Tibial nerve (tissue), 4 donors: ENCODE results near the gene LRRC42. TPM values are rescaled to one million over a fixed set of nuclear protein-coding genes. Genes with fewer than 3 reads are reported as not detected.

Experiments
- DNase-seq, 2 donors: peaks; one replicate each; pipeline ENCODE4 v3.0.0-alpha.2; 2019; ENCODE audit warnings: low spot score in 2 of 2
- H3K27ac ChIP-seq, 4 donors: fragments of 200-600 bp; sonication (generic) in 3 of 4; one replicate each; pipeline ENCODE4 v1.5.1; 2017 to 2019; ENCODE audit warnings: mild to moderate bottlenecking in 1 of 4
- H3K27me3 ChIP-seq, 2 donors: fragments of 200-600 bp; sonication (generic) in 1 of 2; one replicate each; pipeline versions ENCODE4 v1.5.1 to v1.6.0; 2017 to 2019
- H3K36me3 ChIP-seq, 3 donors: fragments of 200-600 bp; sonication (generic); one replicate each; pipeline ENCODE4 v1.5.1; 2018 to 2019
- H3K4me1 ChIP-seq, 4 donors: fragments of 200-600 bp; sonication (generic) in 3 of 4; one replicate each; pipeline ENCODE4 v1.5.1; 2017 to 2019
- H3K4me3 ChIP-seq, 4 donors: fragments of 200-600 bp; sonication (generic) in 3 of 4; one replicate each; pipeline ENCODE4 v1.5.1; 2017 to 2019; ENCODE audit warnings: mild to moderate bottlenecking in 1 of 4, moderate library complexity in 1 of 4
- H3K9me3 ChIP-seq, 4 donors: fragments of 200-600 bp; sonication (generic) in 3 of 4; one replicate each; pipeline ENCODE4 v1.5.1; 2017 to 2019
- EP300 ChIP-seq, 2 donors: sonication (generic); formaldehyde crosslinking; IDR thresholded peaks; one replicate each; pipeline ENCODE4 v1.6.1; 2017; ENCODE audit warnings: antibody characterized with exemption in 2 of 2, mild to moderate bottlenecking in 1 of 2
- POLR2A ChIP-seq, 2 donors: fragments of 450-650 bp; IDR thresholded peaks; one replicate each; pipeline ENCODE4 v1.6.1; 2017; ENCODE audit warnings: antibody characterized with exemption in 2 of 2, mild to moderate bottlenecking in 2 of 2, moderate library complexity in 2 of 2
- WGBS, 2 donors: methylation state at CpG; one replicate each; pipeline ENCODE4 v1.1.5; 2018; 5-methylcytosine and 5-hydroxymethylcytosine counted together
- total RNA-seq, 4 donors: library from RNA; depleted of rRNA; stranded (reverse); fragments of >200 nt; gene quantifications; one replicate each; pipeline ENCODE4 v1.1.0, GENCODE V29; 2016
- TF ChIP-seq, protein P1 (sequence below), 5 experiments: fragments of 200-600 bp in 3 of 5; fragments of 450-650 bp in 2 of 5; sonication (generic) in 3 of 5; IDR thresholded peaks; one replicate each; pipeline ENCODE4 v1.5.1; 2016 to 2019; ENCODE audit warnings: antibody characterized with exemption in 5 of 5, mild to moderate bottlenecking in 3 of 5, moderate library complexity in 2 of 5

LRRC42 gene, protein sequence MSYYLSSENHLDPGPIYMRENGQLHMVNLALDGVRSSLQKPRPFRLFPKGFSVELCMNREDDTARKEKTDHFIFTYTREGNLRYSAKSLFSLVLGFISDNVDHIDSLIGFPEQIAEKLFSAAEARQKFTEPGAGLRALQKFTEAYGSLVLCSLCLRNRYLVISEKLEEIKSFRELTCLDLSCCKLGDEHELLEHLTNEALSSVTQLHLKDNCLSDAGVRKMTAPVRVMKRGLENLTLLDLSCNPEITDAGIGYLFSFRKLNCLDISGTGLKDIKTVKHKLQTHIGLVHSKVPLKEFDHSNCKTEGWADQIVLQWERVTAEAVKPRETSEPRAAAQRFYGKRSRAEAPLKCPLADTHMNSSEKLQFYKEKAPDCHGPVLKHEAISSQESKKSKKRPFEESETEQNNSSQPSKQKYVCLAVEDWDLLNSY
- total RNA-seq, result 10 to 100 TPM; 26.1 to 29.5 (median 26.8) TPM

DNA sequence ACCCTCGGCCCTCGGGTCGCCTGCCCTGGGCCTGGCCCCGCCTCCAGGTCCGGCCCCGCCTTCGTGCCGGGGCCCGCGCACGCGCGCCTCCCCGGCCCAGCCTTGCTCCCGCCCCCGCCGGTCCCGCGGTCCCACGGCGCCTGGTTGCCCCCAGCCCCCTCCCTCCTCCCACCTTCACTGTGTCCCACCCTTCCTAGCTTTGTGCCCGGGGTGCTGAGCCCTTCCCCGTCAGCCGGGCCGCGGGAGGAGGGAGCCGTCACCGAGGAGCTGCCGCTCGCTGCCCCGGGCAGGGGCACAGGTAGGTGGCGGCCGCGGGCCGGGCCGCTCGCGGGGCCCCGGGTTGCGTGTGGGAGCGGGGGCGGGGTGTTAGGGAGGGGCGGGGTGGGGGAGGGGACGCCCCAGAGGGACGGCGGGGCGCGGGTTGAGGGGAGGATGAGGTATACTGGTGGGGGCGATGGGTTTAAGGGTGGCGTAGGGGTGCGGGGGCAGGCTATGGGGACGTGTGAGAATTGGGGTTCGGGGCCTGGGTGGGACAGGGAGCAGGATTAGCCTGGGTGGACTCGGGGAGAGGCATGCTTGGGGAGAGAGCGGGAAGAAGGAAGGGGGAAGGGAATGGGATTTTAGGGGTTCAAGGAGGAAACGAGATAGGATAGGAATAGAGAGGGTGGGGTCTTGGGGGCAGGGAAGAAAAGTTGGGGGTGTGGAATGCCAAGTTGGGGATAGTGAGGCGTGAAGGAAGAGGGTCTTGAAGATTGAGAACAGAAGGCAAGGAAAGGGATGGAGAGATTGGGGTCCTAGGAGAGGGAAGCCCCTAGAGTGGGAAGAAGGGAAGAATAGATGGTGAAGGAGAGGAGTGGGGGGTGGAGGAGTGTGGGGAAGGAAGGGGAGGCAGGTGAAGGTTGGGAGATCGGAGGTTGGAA lies at the start of gene LRRC42:
Gene LRRC42 (plus strand): TSS at position 99 of the 920 bp plus-strand sequence. CDS start 5,650 bp downstream, outside the sequence.
- TF ChIP-seq EP300 (IDR thresholded peaks at IDR 0.05), result peak in 1 of 2 donors; percentile 23
- TF ChIP-seq, protein P1, sequence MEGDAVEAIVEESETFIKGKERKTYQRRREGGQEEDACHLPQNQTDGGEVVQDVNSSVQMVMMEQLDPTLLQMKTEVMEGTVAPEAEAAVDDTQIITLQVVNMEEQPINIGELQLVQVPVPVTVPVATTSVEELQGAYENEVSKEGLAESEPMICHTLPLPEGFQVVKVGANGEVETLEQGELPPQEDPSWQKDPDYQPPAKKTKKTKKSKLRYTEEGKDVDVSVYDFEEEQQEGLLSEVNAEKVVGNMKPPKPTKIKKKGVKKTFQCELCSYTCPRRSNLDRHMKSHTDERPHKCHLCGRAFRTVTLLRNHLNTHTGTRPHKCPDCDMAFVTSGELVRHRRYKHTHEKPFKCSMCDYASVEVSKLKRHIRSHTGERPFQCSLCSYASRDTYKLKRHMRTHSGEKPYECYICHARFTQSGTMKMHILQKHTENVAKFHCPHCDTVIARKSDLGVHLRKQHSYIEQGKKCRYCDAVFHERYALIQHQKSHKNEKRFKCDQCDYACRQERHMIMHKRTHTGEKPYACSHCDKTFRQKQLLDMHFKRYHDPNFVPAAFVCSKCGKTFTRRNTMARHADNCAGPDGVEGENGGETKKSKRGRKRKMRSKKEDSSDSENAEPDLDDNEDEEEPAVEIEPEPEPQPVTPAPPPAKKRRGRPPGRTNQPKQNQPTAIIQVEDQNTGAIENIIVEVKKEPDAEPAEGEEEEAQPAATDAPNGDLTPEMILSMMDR (IDR thresholded peaks at IDR 0.05), result peak; percentile 20 to 49 (median 33)
- TF ChIP-seq POLR2A (IDR thresholded peaks at IDR 0.05), result no peak
- Histone ChIP-seq H3K36me3 (peaks cover 0 to 3% (median 0%) of the 10 kb centered on the region in 3 donors), H3K4me3 (peak within 1 kb of the TSS; percentile 55 to 99 (median 92)), H3K27me3 (no peaks in the 10 kb centered on the region), H3K27ac (peak within 1 kb of the TSS; percentile 90 to 96 (median 93)), H3K4me1 (peaks cover 0 to 57% (median 18%) of the 10 kb centered on the region in 4 donors), H3K9me3 (no peaks in the 10 kb centered on the region)
- no peak for DNase-seq
- WGBS, 2 donors, result 1% methylated on average over 29 to 47 of the region's 58 CpGs

DNA sequence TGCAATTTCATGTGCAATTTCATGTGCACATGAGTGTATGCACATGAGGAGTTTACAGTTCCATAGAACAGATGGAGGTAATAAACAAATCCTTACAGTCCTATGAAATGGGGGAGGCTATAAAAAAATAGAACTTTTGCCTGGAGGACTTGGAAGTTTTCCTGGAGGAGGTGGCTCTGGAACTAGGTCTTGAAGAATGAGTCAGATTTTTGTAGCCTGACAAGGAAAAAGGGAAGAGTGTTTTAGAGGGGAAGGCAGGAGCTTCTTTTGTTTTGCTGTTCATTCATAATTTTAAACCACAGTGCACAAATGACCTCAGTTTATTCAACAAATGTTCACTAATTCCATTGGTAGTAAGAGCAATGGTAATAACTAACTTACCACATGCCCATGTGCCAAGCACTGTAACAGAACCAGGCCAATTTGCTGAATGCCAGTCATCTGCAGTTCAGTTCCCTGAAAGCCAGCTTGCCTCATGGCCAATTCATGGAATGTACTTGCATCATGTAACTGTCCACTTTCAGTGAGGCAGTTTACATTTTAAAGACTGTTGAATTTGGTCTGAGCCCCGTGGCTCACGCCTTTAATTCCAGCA lies 49.4 kb upstream of the LRRC42 start:
- H3K4me1 ChIP-seq, result peaks cover 0 to 23% (median 0%) of the 10 kb centered on the region in 4 donors
- TF ChIP-seq, protein P1 (IDR thresholded peaks at IDR 0.05), result no peak
- TF ChIP-seq EP300 (IDR thresholded peaks at IDR 0.05) (no peak), POLR2A (IDR thresholded peaks at IDR 0.05) (no peak)
- no peaks in the 10 kb centered on the region for H3K9me3 ChIP-seq
- H3K27ac ChIP-seq, result peak overlapping the region in 1 of 4 donors; percentile 28
- no peaks in the 10 kb centered on the region for H3K27me3 ChIP-seq
- 56 to 68% methylated on average over 2 of the region's 2 CpGs for WGBS, 2 donors
- H3K36me3 ChIP-seq, result no peaks in the 10 kb centered on the region
- no peak for DNase-seq
- no peak overlapping the region for H3K4me3 ChIP-seq

DNA sequence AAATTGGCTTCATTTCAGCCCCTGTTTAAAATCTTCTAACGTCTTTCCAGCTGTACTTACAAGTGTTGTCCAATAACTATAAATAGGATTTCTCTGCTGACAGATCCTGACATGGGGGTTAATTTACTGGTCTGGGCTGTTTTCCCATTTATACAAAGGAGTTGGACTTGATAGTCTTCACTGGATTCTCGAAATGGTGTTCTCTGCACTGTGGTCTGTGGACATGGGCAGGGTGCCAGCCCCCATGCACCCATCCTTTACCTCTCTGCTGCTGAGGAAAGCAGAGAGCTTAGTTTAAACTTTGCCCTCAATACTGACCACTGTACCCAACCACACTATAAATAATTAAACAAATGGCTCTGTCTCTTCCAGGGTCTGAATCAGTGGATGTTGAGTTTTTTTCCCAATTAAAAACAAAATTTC lies 46.9 kb upstream of the LRRC42 start:
- H3K27ac ChIP-seq, result no peak overlapping the region
- no peaks in the 10 kb centered on the region for H3K36me3 ChIP-seq
- DNase-seq, result no peak
- H3K4me3 ChIP-seq, result no peak overlapping the region
- WGBS, 2 donors, result 3 to 12% methylated on average over 2 of the region's 2 CpGs
- H3K27me3 ChIP-seq, result no peaks in the 10 kb centered on the region
- H3K9me3 ChIP-seq, result no peaks in the 10 kb centered on the region
- peaks cover 0 to 23% (median 0%) of the 10 kb centered on the region in 4 donors for H3K4me1 ChIP-seq
- TF ChIP-seq POLR2A (IDR thresholded peaks at IDR 0.05) (no peak), EP300 (IDR thresholded peaks at IDR 0.05) (no peak)
- TF ChIP-seq, protein P1 (IDR thresholded peaks at IDR 0.05), result no peak

DNA sequence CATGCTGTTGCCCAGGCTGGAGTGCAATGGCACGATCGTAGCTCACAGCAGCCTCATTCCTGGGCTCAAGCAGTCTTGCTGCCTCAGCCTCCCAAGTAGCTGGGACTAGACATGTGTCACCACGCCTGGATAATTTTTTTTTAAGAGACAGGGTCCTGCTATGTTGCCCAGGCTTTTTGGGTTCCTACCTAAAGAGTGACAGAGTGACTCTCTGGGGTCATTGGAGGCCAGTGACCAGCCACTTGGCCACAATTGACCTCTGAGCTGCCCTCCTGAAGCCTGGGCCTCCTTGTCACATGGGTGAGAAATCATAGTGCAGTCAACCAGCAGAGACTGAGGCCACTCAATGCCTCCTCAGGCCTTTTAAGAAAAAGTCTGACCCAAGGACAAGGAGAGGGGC lies 46.4 kb upstream of the LRRC42 start:
- TF ChIP-seq POLR2A (IDR thresholded peaks at IDR 0.05) (no peak), EP300 (IDR thresholded peaks at IDR 0.05) (no peak)
- TF ChIP-seq, protein P1 (IDR thresholded peaks at IDR 0.05), result no peak
- Histone ChIP-seq H3K4me3 (no peak overlapping the region), H3K27ac (no peak overlapping the region), H3K36me3 (no peaks in the 10 kb centered on the region), H3K27me3 (no peaks in the 10 kb centered on the region), H3K4me1 (peaks cover 0 to 23% (median 0%) of the 10 kb centered on the region in 4 donors), H3K9me3 (no peaks in the 10 kb centered on the region)
- 77 to 91% methylated on average over 3 of the region's 3 CpGs for WGBS, 2 donors
- no peak for DNase-seq
